HUES48 (cell line): Measurements from ENCODE around the gene SLC48A1.

ENCODE experiments used
- H3K27ac ChIP-seq: one replicate; pipeline ENCODE4 v1.7.0; 2013; ENCODE audit warnings: low read depth, low read length, inconsistent platforms
- H3K27me3 ChIP-seq: 2 replicates; pipeline ENCODE4 v1.6.1; 2013; ENCODE audit warnings: mild to moderate bottlenecking, low read length; ENCODE audit not compliant: control insufficient read depth, insufficient read depth
- H3K36me3 ChIP-seq: 2 replicates; pipeline ENCODE4 v1.6.1; 2013; ENCODE audit warnings: low read length; ENCODE audit not compliant: control insufficient read depth, insufficient read depth
- H3K4me1 ChIP-seq: 2 replicates; pipeline ENCODE4 v1.6.1; 2013; ENCODE audit warnings: mild to moderate bottlenecking, low read length; ENCODE audit not compliant: control insufficient read depth, insufficient read depth
- H3K4me3 ChIP-seq: 2 replicates; pipeline ENCODE4 v1.5.1; 2013; ENCODE audit warnings: mild to moderate bottlenecking, low read depth, low read length
- H3K9ac ChIP-seq: 2 replicates; pipeline ENCODE4 v1.6.1; 2013; ENCODE audit warnings: mild to moderate bottlenecking, low read depth, low read length, moderate library complexity
- H3K9me3 ChIP-seq: 2 replicates; pipeline ENCODE4 v1.6.1; 2013; ENCODE audit warnings: low read length; ENCODE audit not compliant: control insufficient read depth, insufficient read depth

The SLC48A1 gene

GRCh38 chr12:47822863-47823262 lies 49.8 kb downstream of the SLC48A1 start:
- Histone ChIP-seq H3K9me3 (no peaks in the 10 kb centered on the region), H3K4me3 (no peak overlapping the region), H3K27me3 (no peaks in the 10 kb centered on the region), H3K36me3 (no peaks in the 10 kb centered on the region), H3K4me1 (peaks cover 23% of the 10 kb centered on the region), H3K9ac (no peak overlapping the region), H3K27ac (no peak overlapping the region)

- Histone ChIP-seq H3K4me3 (no peak overlapping the region), H3K4me1 (peaks cover 22% of the 10 kb centered on the region), H3K36me3 (no peaks in the 10 kb centered on the region), H3K27ac (no peak overlapping the region), H3K9me3 (no peaks in the 10 kb centered on the region), H3K9ac (no peak overlapping the region), H3K27me3 (no peaks in the 10 kb centered on the region)
Observed at GRCh38 chr12:47823422-47824086, 50.5 kb downstream of the SLC48A1 start.

DNA sequence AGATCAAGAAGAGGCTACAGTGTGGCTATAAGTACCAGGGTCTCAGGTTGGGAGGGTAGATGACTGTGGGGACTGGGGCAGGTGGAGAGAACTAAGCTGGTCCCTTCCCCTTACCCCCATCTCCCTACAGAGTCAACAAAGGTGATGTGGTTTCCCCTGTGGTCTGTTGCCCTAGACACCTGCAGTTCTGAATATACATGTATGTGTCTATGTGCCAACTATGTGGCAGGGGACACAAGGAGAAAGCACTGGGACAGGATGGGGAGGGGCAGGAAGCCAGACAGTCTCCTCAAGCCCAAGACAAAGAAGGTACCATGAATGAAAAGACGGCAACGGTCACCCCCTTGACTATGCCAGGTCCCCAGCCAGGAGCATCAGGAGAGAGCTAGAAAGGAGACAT lies 51.2 kb downstream of the SLC48A1 start:
- H3K9me3 ChIP-seq: no peaks in the 10 kb centered on the region
- H3K27me3 ChIP-seq: no peaks in the 10 kb centered on the region
- H3K27ac ChIP-seq: no peak overlapping the region
- no peak overlapping the region for H3K4me3 ChIP-seq
- no peaks in the 10 kb centered on the region for H3K36me3 ChIP-seq
- peaks cover 22% of the 10 kb centered on the region for H3K4me1 ChIP-seq
- H3K9ac ChIP-seq: no peak overlapping the region

DNA sequence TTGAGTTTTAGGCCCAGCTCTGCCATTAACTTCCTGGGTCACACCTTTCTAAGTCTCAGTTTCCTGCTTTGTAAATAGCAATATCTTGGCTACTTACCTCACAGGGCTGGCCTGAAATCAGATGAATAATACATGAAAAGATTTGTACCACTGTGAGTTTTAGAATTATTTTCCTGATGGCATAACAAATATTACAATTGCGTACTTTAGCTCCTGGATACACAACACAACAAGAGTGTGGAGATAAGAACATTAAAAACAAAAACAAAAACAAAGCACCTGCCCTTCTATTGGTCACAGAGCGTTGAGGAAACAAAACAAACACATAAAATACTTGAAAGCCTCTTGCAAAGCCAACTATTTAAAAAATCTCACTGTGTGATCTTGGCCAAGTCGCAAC lies 51.6 kb downstream of the SLC48A1 start:
- no peak overlapping the region for H3K4me3 ChIP-seq
- no peak overlapping the region for H3K9ac ChIP-seq
- H3K27ac ChIP-seq: no peak overlapping the region
- H3K27me3 ChIP-seq: no peaks in the 10 kb centered on the region
- H3K4me1 ChIP-seq: peaks cover 25% of the 10 kb centered on the region
- no peaks in the 10 kb centered on the region for H3K36me3 ChIP-seq
- H3K9me3 ChIP-seq: no peaks in the 10 kb centered on the region

- H3K4me1 ChIP-seq: peaks cover 25% of the 10 kb centered on the region
- H3K27me3 ChIP-seq: no peaks in the 10 kb centered on the region
- no peak overlapping the region for H3K4me3 ChIP-seq
- no peak overlapping the region for H3K27ac ChIP-seq
- H3K9me3 ChIP-seq: no peaks in the 10 kb centered on the region
- H3K9ac ChIP-seq: no peak overlapping the region
- no peaks in the 10 kb centered on the region for H3K36me3 ChIP-seq
Observed at GRCh38 chr12:47825173-47825639, 52.2 kb downstream of the SLC48A1 start.

GRCh38 chr12:47828008-47828975 lies 55.3 kb downstream of the SLC48A1 start:
- no peaks in the 10 kb centered on the region for H3K9me3 ChIP-seq
- H3K4me3 ChIP-seq: no peak overlapping the region
- peaks cover 13% of the 10 kb centered on the region for H3K4me1 ChIP-seq
- H3K27me3 ChIP-seq: no peaks in the 10 kb centered on the region
- H3K27ac ChIP-seq: no peak overlapping the region
- no peak overlapping the region for H3K9ac ChIP-seq
- H3K36me3 ChIP-seq: no peaks in the 10 kb centered on the region

- peaks cover 13% of the 10 kb centered on the region for H3K4me1 ChIP-seq
- H3K9me3 ChIP-seq: no peaks in the 10 kb centered on the region
- no peak overlapping the region for H3K9ac ChIP-seq
- H3K36me3 ChIP-seq: no peaks in the 10 kb centered on the region
- H3K27ac ChIP-seq: no peak overlapping the region
- H3K27me3 ChIP-seq: no peaks in the 10 kb centered on the region
- no peak overlapping the region for H3K4me3 ChIP-seq
Observed at GRCh38 chr12:47828976-47829482, 56.0 kb downstream of the SLC48A1 start.

- Histone ChIP-seq H3K9me3 (no peaks in the 10 kb centered on the region), H3K27me3 (no peaks in the 10 kb centered on the region), H3K27ac (no peak overlapping the region), H3K9ac (no peak overlapping the region), H3K4me3 (no peak overlapping the region), H3K4me1 (peaks cover 13% of the 10 kb centered on the region), H3K36me3 (no peaks in the 10 kb centered on the region)
Observed at GRCh38 chr12:47829584-47829983, 56.5 kb downstream of the SLC48A1 start.
